Calu3 (cell line): ENCODE data around the gene WTAP. TPM values are rescaled to one million over a fixed set of nuclear protein-coding genes. Genes with fewer than 3 reads are reported as not detected.

ENCODE experiments used
- BruUV-seq: library from RNA; stranded (reverse); fragments of 400-500 nt; replicated peaks from 2 replicates; lab custom pipeline; 2021; lab: Mats Ljungman, UMichigan
- CTCF ChIA-PET: fragments of 300-600 bp; sonication (Branson Sonifier 250); formaldehyde crosslinking; loops from one replicate; lab custom pipeline; 2022; ENCODE audit warnings: antibody characterized with exemption; lab: Charles Lee
- DNase-seq: peaks from one replicate; pipeline ENCODE4 v3.0.0; 2022
- H3K27ac Mint-ChIP-seq: one replicate; pipeline ENCODE4 v1.8.0; 2022; ENCODE audit warnings: mixed read lengths; ENCODE audit not compliant: unreplicated experiment
- H3K27me3 Mint-ChIP-seq: one replicate; pipeline ENCODE4 v1.8.0; 2022; ENCODE audit warnings: mixed read lengths; ENCODE audit not compliant: unreplicated experiment
- H3K36me3 Mint-ChIP-seq: one replicate; pipeline ENCODE4 v1.8.0; 2022; ENCODE audit warnings: mild to moderate bottlenecking, moderate library complexity, mixed read lengths; ENCODE audit not compliant: insufficient read depth, unreplicated experiment
- H3K4me1 Mint-ChIP-seq: one replicate; pipeline ENCODE4 v1.8.0; 2022; ENCODE audit warnings: mild to moderate bottlenecking, low read depth, mixed read lengths; ENCODE audit not compliant: unreplicated experiment
- H3K4me3 Mint-ChIP-seq: one replicate; pipeline ENCODE4 v1.8.0; 2022; ENCODE audit warnings: mild to moderate bottlenecking, low read depth, moderate library complexity, mixed read lengths; ENCODE audit not compliant: unreplicated experiment
- H3K9me3 Mint-ChIP-seq: one replicate; pipeline ENCODE4 v1.8.0; 2022; ENCODE audit warnings: low read depth, mixed read lengths; ENCODE audit not compliant: unreplicated experiment
- intact Hi-C: fragments of 100-400 bp; cut with micrococcal nuclease; formaldehyde crosslinking; loops from one replicate; pipeline ENCODE4 v1.10.0; 2022; ENCODE audit not compliant: unreplicated experiment
- total RNA-seq: library from RNA; stranded (reverse); gene quantifications from 2 replicates; pipeline ENCODE4 v1.2.3, GENCODE V29; 2022
- TF ChIP-seq, protein P1 (sequence below): fragments of 200-600 bp; IDR thresholded peaks from one replicate; pipeline ENCODE4 v1.8.0; 2022; ENCODE audit warnings: antibody characterized with exemption; ENCODE audit not compliant: unreplicated experiment

Gene WTAP
- total RNA-seq, 1 experiment from 2014 or later = 103 TPM

GRCh38 chr6:159713984-159714383, 13.3 kb upstream of the WTAP start:
- TF ChIP-seq, protein P1, sequence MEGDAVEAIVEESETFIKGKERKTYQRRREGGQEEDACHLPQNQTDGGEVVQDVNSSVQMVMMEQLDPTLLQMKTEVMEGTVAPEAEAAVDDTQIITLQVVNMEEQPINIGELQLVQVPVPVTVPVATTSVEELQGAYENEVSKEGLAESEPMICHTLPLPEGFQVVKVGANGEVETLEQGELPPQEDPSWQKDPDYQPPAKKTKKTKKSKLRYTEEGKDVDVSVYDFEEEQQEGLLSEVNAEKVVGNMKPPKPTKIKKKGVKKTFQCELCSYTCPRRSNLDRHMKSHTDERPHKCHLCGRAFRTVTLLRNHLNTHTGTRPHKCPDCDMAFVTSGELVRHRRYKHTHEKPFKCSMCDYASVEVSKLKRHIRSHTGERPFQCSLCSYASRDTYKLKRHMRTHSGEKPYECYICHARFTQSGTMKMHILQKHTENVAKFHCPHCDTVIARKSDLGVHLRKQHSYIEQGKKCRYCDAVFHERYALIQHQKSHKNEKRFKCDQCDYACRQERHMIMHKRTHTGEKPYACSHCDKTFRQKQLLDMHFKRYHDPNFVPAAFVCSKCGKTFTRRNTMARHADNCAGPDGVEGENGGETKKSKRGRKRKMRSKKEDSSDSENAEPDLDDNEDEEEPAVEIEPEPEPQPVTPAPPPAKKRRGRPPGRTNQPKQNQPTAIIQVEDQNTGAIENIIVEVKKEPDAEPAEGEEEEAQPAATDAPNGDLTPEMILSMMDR = no peak
- intact Hi-C loops = no loop called here
- H3K4me1 Mint-ChIP-seq = no peaks in the 10 kb centered on the region
- peaks cover 5% of the 10 kb centered on the region for H3K36me3 Mint-ChIP-seq
- no peak overlapping the region for H3K27ac Mint-ChIP-seq
- BruUV-seq = no TSS peak
- no peaks in the 10 kb centered on the region for H3K9me3 Mint-ChIP-seq
- CTCF ChIA-PET = no interaction called here
- H3K4me3 Mint-ChIP-seq = no peak overlapping the region
- H3K27me3 Mint-ChIP-seq = no peaks in the 10 kb centered on the region
- no peak for DNase-seq

GRCh38 chr6:159714404-159714803, 12.9 kb upstream of the WTAP start:
- intact Hi-C loops = no loop called here

GRCh38 chr6:159715166-159715565, 12.1 kb upstream of the WTAP start:
- BruUV-seq = no TSS peak
- no peaks in the 10 kb centered on the region for H3K9me3 Mint-ChIP-seq
- peaks cover 5% of the 10 kb centered on the region for H3K36me3 Mint-ChIP-seq
- CTCF ChIA-PET = no interaction called here
- H3K4me3 Mint-ChIP-seq = no peak overlapping the region
- H3K27me3 Mint-ChIP-seq = no peaks in the 10 kb centered on the region
- no peak overlapping the region for H3K27ac Mint-ChIP-seq
- no peak for DNase-seq
- intact Hi-C loops = no loop called here
- TF ChIP-seq, protein P1 = no peak
- H3K4me1 Mint-ChIP-seq = no peaks in the 10 kb centered on the region

More at GRCh38 chr6:159714404-159714803, 12.9 kb upstream of the WTAP start:
- Mint-ChIP-seq H3K27ac (no peak overlapping the region), H3K27me3 (no peaks in the 10 kb centered on the region), H3K9me3 (no peaks in the 10 kb centered on the region), H3K36me3 (peaks cover 5% of the 10 kb centered on the region), H3K4me1 (no peaks in the 10 kb centered on the region), H3K4me3 (no peak overlapping the region)
- TF ChIP-seq, protein P1 = no peak
- no TSS peak for BruUV-seq
- CTCF ChIA-PET = no interaction called here
- no peak for DNase-seq

DNA sequence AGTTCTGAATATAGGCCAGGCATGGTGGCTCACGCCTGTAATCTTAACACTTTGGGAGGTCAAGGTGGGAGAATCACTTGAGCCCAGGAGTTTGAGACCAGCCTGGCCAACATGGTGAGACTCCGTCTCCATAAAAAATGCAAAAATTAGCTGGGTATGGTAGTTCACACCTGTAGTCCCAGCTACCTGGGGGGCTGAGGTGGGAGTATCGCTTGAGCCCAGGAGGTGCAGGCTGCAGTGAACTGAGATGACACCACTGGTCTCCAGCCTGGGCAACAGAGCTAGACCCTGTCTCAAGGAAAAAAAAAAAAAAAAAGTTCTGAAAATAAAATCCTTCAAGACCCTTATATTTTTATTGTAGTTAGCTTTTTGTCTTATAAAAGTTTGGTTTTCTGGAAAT, 11.7 kb upstream of the WTAP start:
- Mint-ChIP-seq H3K4me1 (no peaks in the 10 kb centered on the region), H3K4me3 (no peak overlapping the region), H3K36me3 (peaks cover 5% of the 10 kb centered on the region), H3K27me3 (no peaks in the 10 kb centered on the region), H3K27ac (no peak overlapping the region), H3K9me3 (no peaks in the 10 kb centered on the region)
- TF ChIP-seq, protein P1 = no peak
- no TSS peak for BruUV-seq
- DNase-seq = no peak
- CTCF ChIA-PET = no interaction called here
- intact Hi-C loops = no loop called here
